ENCODE results near the gene PCK2.

GRCh38 chr14:24053548-24054323 lies 40.4 kb upstream of the PCK2 start:
- TF ChIP-seq ZBTB26 (tag by site-specific recombination; optimal IDR thresholded peaks at IDR 0.05) = no peak
- TF ChIP-seq PBX3 (CRISPR knock-in tag; IDR thresholded peaks at IDR 0.05) = no peak
- TF ChIP-seq, protein P1, sequence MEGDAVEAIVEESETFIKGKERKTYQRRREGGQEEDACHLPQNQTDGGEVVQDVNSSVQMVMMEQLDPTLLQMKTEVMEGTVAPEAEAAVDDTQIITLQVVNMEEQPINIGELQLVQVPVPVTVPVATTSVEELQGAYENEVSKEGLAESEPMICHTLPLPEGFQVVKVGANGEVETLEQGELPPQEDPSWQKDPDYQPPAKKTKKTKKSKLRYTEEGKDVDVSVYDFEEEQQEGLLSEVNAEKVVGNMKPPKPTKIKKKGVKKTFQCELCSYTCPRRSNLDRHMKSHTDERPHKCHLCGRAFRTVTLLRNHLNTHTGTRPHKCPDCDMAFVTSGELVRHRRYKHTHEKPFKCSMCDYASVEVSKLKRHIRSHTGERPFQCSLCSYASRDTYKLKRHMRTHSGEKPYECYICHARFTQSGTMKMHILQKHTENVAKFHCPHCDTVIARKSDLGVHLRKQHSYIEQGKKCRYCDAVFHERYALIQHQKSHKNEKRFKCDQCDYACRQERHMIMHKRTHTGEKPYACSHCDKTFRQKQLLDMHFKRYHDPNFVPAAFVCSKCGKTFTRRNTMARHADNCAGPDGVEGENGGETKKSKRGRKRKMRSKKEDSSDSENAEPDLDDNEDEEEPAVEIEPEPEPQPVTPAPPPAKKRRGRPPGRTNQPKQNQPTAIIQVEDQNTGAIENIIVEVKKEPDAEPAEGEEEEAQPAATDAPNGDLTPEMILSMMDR (tag by site-specific recombination; IDR thresholded peaks at IDR 0.05) = no peak
- TF ChIP-seq ZNF549 (tag by site-specific recombination; IDR thresholded peaks at IDR 0.05) = no peak
- TF ChIP-seq MYNN (tag by site-specific recombination; IDR thresholded peaks at IDR 0.05; ENCODE audit: borderline replicate concordance) = no peak
- no peak for TF ChIP-seq AEBP2 (tag by site-specific recombination; IDR thresholded peaks at IDR 0.05; ENCODE audit: borderline replicate concordance)

Measured in HEK293 (cell line).